K562 (cell line): ENCODE measurements around the gene ZMYM4. TPM values are rescaled to one million over a fixed set of nuclear protein-coding genes. Genes with fewer than 3 reads are reported as not detected.

Experiments
- E2F1 ChIP-seq: sonication (generic); formaldehyde crosslinking; IDR thresholded peaks from 2 replicates; pipeline ENCODE4 v1.8.1; 2023; ENCODE audit warnings: mild to moderate bottlenecking, missing genetic modification reagents, moderate library complexity
- ELF4 ChIP-seq: fragments of 450-650 bp; formaldehyde crosslinking; IDR thresholded peaks from 2 replicates; pipeline ENCODE4 v1.4.0; 2022; ENCODE audit warnings: missing genetic modification characterization
- MCM5 ChIP-seq: fragments of 450-650 bp; IDR thresholded peaks from 2 replicates; pipeline ENCODE4 v1.6.1; 2016; ENCODE audit warnings: low read depth
- PRDM10 ChIP-seq: fragments of 450-650 bp; IDR thresholded peaks from 2 replicates; pipeline ENCODE4 v1.6.1; 2018; ENCODE audit not compliant: partially characterized antibody
- RFX7 ChIP-seq: fragments of 250-450 bp; sonication (Bioruptor Pico); IDR thresholded peaks from 2 replicates; pipeline ENCODE4 v1.5.1; 2021; ENCODE audit warnings: mild to moderate bottlenecking
- RNF2 ChIP-seq: sonication (generic); IDR thresholded peaks from 2 replicates; pipeline ENCODE4 v1.6.1; 2016
- SIX5 ChIP-seq, 2 experiments: IDR thresholded peaks; 2 replicates each; pipeline ENCODE4 v1.6.1; 2011; ENCODE audit warnings: low read length in 2 of 2, borderline replicate concordance in 1 of 2, low read depth in 1 of 2, mild to moderate bottlenecking in 1 of 2, moderate library complexity in 1 of 2; ENCODE audit not compliant: insufficient read depth in 1 of 2
- ZKSCAN1 ChIP-seq: fragments of 150-350 bp; IDR thresholded peaks from 2 replicates; pipeline ENCODE4 v1.6.1; 2016; ENCODE audit warnings: low read depth, low read length
- ZNF121 ChIP-seq: sonication (generic); formaldehyde crosslinking; conservative IDR thresholded peaks from 2 replicates; pipeline ENCODE4 v1.8.0; 2022; ENCODE audit warnings: missing genetic modification reagents
- ZNF436 ChIP-seq: fragments of 250-450, 450-650 bp; sonication (Bioruptor Pico); formaldehyde crosslinking; IDR thresholded peaks from 2 replicates; pipeline ENCODE4 v1.7.0; 2020; ENCODE audit warnings: mild to moderate bottlenecking
- ZNF583 ChIP-seq: fragments of 250-450 bp; sonication (Bioruptor Pico); IDR thresholded peaks from 2 replicates; pipeline ENCODE4 v1.4.0; 2020
- polyA plus RNA-seq, 8 experiments: library from polyadenylated mRNA; depleted of rRNA in 4 of 8; stranded (reverse) in 5 of 8; unstranded in 3 of 8; fragments of >200 nt; fragmentation: Nextera tagmentation in 2 of 8; fragmentation: Illumina TruSeq in 1 of 8; extraction: Ambion mirVana in 2 of 8; extraction: Trizol in 1 of 8; gene quantifications; 2 replicates each; pipeline versions ENCODE4 v1.2.1 to v1.2.3, GENCODE V29; 2011 to 2014; ENCODE audit warnings: inconsistent platforms in 1 of 8, missing spikeins in 1 of 8
- total RNA-seq, 7 experiments: library from RNA; depleted of rRNA in 6 of 7; stranded (reverse); fragments of >200 nt in 6 of 7; fragmentation: Illumina TruSeq in 2 of 7; extraction: Trizol in 2 of 7; gene quantifications; 2 replicates each; pipeline versions ENCODE4 v1.2.1 to v1.2.3, GENCODE V29; 2011 to 2021; ENCODE audit warnings: low replicate concordance in 1 of 7

ZMYM4 gene
- total and polyA plus RNA-seq, 9 of the 15 experiments (the other 6 are each of a cell fraction or from before 2014, with no cell fraction given): 15.2 to 77.2 (median 63.3) TPM

- TF ChIP-seq ZNF583 (CRISPR knock-in tag): no peak
- TF ChIP-seq SIX5 (IDR thresholded peaks at IDR 0.05; ENCODE audit: borderline replicate concordance in 1 of 2, insufficient read depth in 1 of 2, low read depth in 1 of 2, low read length in 2 of 2): no peak
- TF ChIP-seq PRDM10: no peak
- TF ChIP-seq E2F1: no peak
- no peak for TF ChIP-seq MCM5
- TF ChIP-seq ZNF436: no peak
- TF ChIP-seq RNF2: no peak
- TF ChIP-seq ELF4 (CRISPR knock-in tag): no peak
- TF ChIP-seq ZNF121 (CRISPR knock-in tag): no peak
- no peak for TF ChIP-seq ZKSCAN1
- TF ChIP-seq RFX7: no peak
Observed at GRCh38 chr1:35428360-35428759, 159.9 kb downstream of the ZMYM4 start (continued).
